ENCODE data around the gene RAI1.

The RAI1 gene

DNA sequence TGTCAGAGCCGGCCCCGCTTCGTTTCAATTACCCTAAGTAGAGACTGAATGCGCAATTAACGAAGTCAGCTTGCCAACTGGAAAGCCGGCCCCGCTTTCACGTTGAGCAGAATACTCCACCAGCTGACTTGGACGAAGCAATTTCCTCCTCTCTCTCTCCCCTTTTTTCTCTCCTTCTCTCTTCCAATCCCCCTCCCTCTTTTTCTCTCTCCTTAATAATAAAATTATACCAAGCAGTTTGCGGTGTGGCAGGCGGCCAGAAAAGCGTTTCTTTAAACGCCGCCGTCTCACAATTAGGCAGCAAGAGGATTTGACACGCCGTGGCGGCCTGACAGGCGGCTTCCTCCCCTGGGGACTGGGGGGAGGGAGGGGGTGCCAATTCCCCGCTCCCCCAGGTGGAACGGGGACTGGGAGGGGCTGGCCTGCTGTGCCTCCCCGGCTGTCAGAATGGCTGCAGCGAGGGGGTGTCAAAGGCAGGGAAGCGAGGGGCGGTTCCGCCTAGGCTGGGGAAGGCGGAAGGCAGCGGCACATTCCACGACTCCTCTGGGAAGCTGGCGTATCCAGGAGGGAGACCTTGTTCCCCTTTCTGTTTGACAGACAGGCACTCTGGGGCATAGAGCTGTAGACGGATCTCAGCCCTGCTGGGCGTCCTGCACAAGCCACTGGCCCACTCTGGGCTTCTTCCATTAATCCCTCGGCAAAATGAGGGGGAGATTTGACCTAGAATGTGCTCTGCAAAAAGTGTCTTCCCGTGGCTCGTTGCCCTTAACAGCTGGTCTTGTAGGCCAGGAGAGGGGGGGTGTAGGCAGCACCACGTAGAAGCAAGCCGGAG is 102.8 kb downstream of the RAI1 start:
- peak in 10 of 14 donors; percentile 34 to 65 (median 56) for DNase-seq

GRCh38 chr17:17784657-17785267 is 103.5 kb downstream of the RAI1 start:
- peak in 3 of 14 donors; percentile 29 to 57 (median 54) for DNase-seq

DNA sequence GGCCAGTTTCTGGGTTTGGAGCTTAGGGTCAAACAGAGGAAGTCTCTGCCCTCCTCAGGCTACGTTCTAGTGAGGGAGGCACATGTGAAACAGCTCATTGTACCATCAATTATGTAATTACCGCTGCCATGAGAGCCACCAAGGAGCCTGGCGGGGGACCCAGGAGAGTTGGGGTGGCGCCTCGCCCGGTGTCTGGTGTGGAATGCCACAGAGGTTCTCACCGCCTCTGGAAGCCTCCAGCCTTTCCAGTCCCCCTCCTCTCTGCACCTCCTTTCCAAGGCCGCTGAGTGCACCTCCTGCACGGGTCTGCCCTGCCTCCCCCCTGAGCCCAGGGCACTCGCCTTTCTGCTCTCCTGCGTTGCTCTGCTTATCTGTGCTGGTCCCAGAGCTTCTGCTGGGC is 104.1 kb downstream of the RAI1 start:
- DNase-seq: peak in 4 of 14 donors; percentile 27 to 37 (median 32)

DNA sequence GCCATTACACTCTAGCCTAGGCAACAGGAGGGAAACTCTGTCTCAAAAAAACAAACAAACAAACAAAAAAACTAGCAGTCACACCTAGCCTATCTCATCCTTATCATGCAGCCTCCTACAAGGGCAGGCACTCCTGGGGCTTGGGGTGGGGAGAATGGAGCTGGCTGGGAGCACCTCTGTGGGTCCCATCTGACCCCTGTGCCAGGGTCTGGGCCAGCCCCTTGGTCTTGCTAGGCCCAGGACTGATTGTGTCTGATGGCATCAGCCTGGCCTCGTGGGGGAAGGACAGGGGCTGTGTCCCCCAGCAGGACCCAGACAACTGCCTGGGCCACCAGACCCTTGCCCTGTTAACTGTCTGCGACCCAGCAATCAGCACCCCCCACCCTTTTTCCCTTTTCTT is 105.7 kb downstream of the RAI1 start:
- no peak for DNase-seq

DNA sequence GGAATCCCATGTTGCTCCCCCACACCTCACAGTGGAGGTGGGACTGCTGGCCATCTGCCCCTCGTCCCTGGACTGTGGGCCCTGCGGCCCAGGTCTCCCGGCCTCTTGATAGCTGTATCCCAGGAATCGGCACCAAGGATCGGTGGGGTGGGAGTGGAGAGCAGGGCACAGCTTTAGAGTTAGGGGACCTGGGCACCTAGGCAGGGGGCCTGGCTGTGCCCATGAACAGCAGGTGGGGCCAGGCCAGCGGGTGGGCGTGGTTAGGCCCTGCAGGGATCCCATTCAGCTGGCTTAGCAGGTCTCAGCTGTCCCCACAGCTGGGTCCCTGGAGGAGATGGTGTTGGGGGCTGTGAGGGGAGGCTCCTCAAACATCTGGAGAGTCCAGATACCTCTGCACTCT is 106.3 kb downstream of the RAI1 start:
- DNase-seq: no peak

GRCh38 chr17:17788967-17789366 is 107.7 kb downstream of the RAI1 start:
- DNase-seq: no peak

DNA sequence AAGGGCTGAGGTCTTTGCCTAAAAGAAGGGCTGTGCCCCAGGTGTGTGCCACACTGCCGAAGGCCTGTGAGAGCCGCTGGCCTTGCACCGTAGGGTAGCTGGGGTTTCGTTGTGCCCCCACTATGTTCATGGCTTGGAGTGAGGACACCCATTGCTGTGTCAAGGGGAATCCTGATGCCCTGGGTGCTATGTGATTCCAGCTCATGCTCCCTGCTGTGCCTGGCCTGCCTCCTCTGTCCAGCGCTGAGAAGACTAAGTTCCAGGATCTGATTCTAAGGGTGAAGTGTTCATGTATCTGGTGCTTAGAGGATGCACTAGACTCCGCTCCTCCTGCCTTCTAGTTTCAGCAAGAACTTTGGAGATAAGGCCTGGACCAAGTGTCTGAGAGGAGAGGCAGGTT is 108.2 kb downstream of the RAI1 start:
- no peak for DNase-seq

GRCh38 chr17:17789828-17790636 is 108.8 kb downstream of the RAI1 start:
- DNase-seq: no peak

DNA sequence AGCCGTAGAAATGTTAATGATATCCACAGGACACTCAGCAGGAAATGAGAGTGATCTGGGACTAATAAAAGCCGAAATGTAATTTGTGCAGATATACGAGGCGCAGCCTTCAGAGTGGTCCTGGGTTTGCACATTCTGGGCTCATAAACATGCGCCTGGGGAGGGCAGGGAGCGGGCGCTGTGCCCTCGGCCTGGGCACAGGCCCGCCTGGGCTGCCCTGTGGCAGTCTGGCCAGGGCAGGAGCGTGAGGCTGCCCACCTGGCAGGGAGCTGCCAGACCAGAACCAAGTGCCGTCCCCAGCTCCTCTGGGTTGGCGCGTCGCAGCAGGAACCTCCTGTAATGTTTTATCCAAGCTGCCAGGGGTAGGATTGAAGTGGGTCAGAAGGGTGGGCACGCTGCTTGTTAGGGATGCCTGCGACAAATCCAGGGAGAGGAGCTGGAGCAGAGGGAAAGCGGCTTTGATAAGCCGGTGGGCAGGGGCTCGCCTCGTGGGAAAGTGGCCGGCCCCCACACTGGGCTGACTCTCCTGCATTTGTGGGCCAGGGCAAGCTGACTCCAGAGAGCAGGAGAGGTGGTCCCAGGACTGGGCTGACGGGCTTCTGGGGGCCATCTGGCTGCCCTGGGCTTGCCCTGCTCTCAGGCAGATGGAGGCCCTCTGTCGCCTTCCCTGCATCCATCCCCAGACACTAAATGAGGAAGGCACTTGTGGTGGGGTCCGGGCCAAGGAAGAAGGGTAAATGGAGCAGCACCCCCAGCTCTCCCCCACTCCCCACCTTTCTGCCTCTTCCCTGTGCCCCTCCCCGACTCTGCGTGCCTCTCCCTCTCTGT is 109.6 kb downstream of the RAI1 start:
- DNase-seq: peak in 1 of 14 donors; percentile 70

DNA sequence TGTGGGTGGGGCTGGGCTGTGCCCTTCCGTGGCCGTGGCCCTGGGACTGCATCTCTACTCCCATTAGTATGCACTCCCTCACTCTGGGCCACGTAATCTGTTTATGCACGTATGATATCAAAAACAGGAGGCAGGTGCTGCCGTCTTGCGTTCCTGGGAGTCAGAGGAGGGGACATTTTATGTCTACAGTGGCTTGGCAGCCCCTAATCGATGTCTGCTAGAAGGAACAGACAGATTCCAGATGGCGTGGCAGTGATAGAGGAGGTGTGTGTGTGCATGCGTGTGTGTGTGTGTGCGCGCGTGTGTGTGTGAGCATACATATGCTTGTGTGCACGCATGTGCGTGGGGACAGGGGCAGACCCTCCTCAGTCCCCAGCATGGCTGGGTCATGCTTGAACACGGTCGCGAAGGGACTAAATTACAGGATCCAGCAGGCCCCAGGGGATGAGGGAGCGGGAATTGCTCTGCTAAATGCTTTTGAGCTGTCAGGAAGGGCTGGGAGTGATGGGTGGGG is 110.8 kb downstream of the RAI1 start:
- peak in 1 of 14 donors; percentile 30 for DNase-seq

GRCh38 chr17:17792551-17793377 is 111.5 kb downstream of the RAI1 start:
- DNase-seq: peak in 7 of 14 donors; percentile 20 to 49 (median 31)

DNA sequence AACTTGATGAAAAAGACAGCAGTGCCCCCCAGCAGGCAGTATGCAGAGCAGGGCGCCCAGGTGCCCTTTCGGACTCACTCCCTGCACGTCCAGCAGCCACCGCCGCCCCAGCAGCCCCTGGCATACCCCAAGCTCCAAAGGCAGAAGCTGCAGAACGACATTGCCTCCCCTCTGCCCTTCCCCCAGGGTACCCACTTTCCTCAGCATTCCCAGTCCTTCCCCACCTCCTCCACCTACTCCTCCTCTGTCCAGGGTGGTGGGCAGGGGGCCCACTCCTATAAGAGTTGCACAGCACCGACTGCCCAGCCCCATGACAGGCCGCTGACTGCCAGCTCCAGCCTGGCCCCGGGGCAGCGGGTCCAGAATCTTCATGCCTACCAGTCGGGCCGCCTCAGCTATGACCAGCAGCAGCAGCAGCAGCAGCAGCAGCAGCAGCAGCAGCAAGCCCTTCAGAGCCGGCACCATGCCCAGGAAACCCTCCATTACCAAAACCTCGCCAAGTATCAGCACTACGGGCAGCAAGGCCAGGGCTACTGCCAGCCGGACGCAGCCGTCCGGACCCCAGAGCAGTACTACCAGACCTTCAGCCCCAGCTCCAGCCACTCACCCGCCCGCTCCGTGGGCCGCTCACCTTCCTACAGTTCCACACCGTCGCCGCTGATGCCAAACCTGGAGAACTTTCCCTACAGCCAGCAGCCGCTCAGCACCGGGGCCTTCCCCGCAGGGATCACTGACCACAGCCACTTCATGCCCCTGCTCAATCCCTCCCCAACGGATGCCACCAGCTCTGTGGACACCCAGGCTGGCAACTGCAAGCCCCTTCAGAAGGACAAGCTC is 112.3 kb downstream of the RAI1 start:
- DNase-seq: peak in 3 of 14 donors; percentile 42 to 51 (median 46)

- no peak for DNase-seq
Observed at GRCh38 chr17:17794382-17794781, 113.1 kb downstream of the RAI1 start.

GRCh38 chr17:17795296-17795695 is 114.0 kb downstream of the RAI1 start:
- no peak for DNase-seq

GRCh38 chr17:17795946-17796786 is 114.9 kb downstream of the RAI1 start:
- DNase-seq: no peak

DNA sequence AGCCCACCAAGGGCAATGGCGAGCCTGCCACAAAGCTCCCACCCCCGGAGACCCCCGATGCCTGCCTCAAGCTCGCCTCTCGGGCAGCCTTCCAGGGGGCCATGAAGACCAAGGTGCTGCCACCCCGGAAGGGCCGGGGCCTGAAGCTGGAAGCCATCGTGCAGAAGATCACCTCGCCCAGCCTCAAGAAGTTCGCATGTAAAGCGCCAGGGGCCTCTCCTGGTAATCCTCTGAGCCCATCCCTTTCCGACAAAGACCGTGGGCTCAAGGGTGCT is 115.5 kb downstream of the RAI1 start:
- no peak for DNase-seq

DNA sequence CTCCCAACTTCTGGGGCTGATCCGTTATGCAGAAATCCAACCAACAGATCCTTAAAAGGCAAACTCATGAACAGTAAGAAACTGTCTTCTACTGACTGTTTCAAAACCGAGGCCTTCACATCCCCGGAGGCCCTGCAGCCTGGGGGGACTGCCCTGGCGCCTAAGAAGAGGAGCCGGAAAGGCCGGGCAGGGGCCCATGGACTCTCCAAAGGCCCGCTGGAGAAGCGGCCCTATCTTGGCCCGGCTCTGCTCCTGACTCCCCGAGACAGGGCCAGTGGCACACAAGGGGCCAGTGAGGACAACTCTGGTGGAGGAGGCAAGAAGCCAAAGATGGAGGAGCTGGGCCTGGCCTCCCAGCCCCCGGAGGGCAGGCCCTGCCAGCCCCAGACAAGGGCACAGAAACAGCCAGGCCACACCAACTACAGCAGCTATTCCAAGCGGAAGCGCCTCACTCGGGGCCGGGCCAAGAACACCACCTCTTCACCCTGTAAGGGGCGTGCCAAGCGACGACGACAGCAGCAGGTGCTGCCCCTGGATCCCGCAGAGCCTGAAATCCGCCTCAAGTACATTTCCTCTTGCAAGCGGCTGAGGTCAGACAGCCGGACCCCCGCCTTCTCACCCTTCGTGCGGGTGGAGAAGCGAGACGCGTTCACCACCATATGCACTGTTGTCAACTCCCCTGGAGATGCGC is 116.0 kb downstream of the RAI1 start:
- DNase-seq: no peak

DNA sequence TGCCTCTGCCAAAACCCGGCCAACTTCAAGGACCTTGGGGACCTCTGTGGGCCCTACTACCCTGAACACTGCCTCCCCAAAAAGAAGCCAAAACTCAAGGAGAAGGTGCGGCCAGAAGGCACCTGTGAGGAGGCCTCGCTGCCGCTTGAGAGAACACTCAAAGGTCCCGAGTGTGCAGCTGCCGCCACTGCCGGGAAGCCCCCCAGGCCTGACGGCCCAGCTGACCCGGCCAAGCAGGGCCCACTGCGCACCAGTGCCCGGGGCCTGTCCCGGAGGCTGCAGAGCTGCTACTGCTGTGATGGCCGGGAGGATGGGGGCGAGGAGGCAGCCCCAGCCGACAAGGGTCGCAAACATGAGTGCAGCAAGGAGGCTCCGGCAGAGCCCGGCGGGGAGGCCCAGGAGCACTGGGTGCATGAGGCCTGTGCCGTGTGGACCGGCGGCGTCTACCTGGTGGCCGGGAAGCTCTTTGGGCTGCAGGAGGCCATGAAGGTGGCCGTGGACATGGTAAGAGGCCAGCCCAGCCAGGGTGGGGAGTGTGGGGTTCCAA is 116.8 kb downstream of the RAI1 start:
- DNase-seq: no peak

Data from C1 segment of cervical spinal cord (tissue), 14 donors.